ENCODE results near the gene RBFOX1.
"Not testable (repeated sequence)": the region's sequence is repeated elsewhere in the genome, so short reads cannot be mapped to it uniquely, and the experiment has no call there.

Gene RBFOX1

GRCh38 chr16:7471268-7471667 is 138.6 kb downstream of the RBFOX1 start:
- ATAC-seq (no peak), DNase-seq (no peak)

- ATAC-seq (no peak), DNase-seq (no peak)
Measured at GRCh38 chr16:7482032-7482431, 149.4 kb downstream of the RBFOX1 start.

- DNase-seq (no peak), ATAC-seq (no peak)
Measured at GRCh38 chr16:7482596-7483290, 150.1 kb downstream of the RBFOX1 start.

GRCh38 chr16:7487574-7488323 is 155.1 kb downstream of the RBFOX1 start:
- ATAC-seq (no peak), DNase-seq (no peak)

GRCh38 chr16:7492122-7492521 is 159.5 kb downstream of the RBFOX1 start:
- ATAC-seq (no peak), DNase-seq (no peak)

GRCh38 chr16:7493133-7493532 is 160.5 kb downstream of the RBFOX1 start:
- DNase-seq (no peak), ATAC-seq (no peak)

DNA sequence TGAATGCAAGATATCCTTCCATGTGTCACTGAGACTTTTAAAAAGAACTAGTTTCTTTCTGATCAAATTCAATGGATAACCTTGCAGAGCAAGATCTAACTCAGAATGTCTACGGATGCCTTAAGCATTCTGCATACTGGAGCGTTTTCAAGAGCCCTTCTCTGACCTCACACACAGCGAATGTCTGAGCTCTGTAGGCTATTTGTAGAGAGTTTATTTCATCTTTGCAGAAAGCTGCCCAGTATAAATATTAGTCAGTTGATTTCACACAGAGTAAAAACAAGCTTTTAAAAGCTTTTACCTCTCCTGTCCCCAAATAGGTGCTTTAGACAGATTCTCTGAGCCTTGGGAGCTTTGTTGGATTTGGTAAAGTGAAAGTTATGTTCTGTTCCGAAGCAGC is 165.0 kb downstream of the RBFOX1 start:
- DNase-seq (no peak), ATAC-seq (no peak)

GRCh38 chr16:7501868-7502267 is 169.2 kb downstream of the RBFOX1 start:
- no peak for ATAC-seq
- DNase-seq = no peak

DNA sequence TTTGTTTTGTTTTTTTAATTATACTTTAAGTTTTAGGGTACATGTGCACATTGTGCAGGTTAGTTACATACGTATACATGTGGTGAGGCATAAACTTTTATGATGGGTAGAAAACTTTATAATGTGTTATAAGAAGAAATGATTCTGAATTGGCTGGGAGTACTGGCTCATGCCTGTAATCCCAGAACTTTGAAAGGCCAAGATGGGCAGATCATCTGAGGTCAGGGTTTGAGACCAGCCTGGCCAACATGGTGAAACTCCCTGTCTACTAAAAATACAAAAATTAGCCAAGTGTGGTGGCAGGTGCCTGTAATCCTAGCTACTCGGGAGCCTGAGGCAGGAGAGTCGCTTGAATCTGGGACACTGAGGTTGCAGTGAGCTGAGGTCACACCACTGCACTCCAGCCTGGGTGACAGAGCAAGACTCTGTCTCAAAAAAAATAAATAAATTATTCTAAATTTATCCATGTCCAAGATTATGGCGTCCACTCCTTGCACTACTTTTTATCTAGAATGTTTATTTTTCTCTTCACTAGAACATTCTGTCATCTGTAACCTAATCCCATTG is 170.0 kb downstream of the RBFOX1 start:
- ATAC-seq, DNase-seq: not testable (repeated sequence)

GRCh38 chr16:7503666-7504065 is 171.0 kb downstream of the RBFOX1 start:
- DNase-seq = no peak
- ATAC-seq = no peak

GRCh38 chr16:7504844-7505243 is 172.2 kb downstream of the RBFOX1 start:
- no peak for DNase-seq
- ATAC-seq = no peak

DNA sequence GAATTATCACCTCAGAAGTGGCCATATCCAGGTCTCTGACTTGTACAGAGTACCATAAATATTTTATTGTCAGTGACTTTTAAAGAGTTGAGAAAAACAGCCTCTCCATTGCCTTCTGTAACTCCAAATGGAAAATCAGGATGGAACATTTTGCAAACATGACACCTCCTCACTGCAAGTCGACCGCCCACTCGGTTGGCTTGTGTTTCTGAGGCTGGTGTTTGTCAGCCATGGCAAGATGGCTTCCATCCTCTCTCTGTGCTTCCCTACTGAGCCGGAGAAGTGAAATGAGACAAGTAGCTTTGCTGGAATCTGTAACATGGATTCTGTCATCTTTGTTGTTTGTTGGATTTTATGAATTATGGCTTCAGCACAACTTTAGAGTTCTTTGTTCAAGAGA is 172.8 kb downstream of the RBFOX1 start:
- ATAC-seq = no peak
- no peak for DNase-seq

- ATAC-seq (no peak), DNase-seq (no peak)
Measured at GRCh38 chr16:7506363-7506762, 173.7 kb downstream of the RBFOX1 start.

- ATAC-seq = no peak
- no peak for DNase-seq
Measured at GRCh38 chr16:7508656-7509055, 176.0 kb downstream of the RBFOX1 start.

DNA sequence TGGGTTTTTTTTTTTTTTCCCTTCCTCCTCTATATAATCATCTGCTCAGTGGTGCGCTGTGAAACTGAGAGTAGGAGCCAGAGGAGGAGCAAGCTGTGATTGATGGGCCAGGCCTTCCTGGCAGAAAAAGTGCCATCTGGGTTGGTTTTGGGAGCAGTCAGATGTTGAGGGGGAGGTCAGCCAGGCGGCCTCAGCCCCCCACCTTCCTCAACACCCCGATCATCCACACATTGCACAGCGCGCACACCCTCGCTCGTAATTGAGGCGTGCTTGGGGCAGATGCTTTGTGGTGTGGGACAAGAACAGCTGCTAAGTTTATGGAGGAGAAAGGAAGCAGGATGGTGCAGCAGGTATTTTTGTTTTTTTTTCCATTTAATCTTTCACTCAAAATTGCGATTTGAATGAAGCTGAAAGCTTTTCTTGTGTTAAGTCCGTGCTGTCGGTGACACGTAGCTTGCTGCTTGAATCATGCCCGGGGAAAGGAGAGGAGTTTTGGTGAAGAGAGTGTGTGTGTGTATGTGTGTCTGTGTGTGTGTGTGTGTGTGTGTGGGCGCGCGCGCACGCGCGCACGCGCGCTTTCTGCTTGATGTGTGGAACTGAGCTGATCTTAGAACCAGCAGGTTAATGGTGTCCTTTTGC is 177.4 kb downstream of the RBFOX1 start:
- no peak for ATAC-seq
- DNase-seq = no peak

- DNase-seq (no peak), ATAC-seq (no peak)
Measured at GRCh38 chr16:7511549-7512260, 179.1 kb downstream of the RBFOX1 start.

GRCh38 chr16:7512503-7512902 is 179.9 kb downstream of the RBFOX1 start:
- no peak for DNase-seq
- ATAC-seq = no peak

- DNase-seq = peak; percentile 14
- no peak for ATAC-seq
Measured at GRCh38 chr16:7513429-7513828, 180.8 kb downstream of the RBFOX1 start.

GRCh38 chr16:7515543-7515942 is 182.9 kb downstream of the RBFOX1 start:
- DNase-seq = no peak
- ATAC-seq = no peak

DNA sequence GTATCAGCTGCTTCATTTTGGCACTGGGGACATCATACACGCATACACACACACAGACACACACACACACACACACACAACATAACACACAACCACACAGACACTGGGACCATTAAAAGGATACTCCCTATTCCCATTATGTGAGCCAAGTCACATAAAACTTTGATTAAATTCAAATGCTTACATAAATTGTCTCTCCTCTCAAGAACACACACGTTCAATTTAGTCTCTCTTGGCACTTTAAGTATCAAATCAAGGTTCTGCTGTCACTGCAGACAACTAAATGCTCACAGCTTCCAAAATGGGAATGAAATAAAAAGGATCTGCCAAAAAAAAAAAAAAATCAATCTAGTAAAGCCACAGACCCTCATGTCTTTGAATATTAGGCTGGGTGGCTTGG is 184.9 kb downstream of the RBFOX1 start:
- ATAC-seq = no peak
- no peak for DNase-seq

DNA sequence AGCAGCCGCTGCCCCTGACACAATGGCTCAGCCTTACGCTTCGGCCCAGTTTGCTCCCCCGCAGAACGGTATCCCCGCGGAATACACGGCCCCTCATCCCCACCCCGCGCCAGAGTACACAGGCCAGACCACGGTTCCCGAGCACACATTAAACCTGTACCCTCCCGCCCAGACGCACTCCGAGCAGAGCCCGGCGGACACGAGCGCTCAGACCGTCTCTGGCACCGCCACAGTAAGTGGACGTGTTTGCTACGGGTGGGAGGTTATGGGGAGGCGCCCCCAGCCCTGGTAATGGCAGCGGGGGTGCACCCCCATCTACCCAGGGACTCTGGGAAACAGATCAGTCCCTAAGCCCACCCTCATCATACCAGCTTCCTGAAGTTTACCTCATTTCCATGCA is 185.5 kb downstream of the RBFOX1 start:
- no peak for DNase-seq
- no peak for ATAC-seq

DNA sequence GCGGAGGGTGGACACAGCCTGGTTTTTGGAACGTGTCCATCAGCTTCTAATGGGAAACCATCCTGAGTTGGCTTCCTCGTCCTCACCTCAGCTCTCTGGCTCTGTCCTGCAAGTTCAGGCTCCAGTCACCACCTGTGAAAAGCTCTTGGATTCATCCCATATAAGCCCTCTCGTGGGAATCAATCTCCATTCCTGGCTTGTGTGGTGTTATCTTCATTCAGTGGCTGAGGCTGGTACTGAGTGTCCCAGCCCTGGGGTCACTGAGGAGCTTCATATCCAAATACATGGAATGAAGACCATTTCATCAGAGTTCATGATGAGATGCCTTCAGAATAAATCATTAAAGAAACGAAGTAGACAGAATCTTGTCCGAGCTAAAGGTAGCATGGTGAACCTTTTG is 189.2 kb downstream of the RBFOX1 start:
- DNase-seq (no peak), ATAC-seq (no peak)
